GM12878 (cell line): Measurements from ENCODE around the gene GGACT.

ENCODE experiments used
- CHD2 ChIP-seq: IDR thresholded peaks from 2 replicates; pipeline ENCODE4 v1.6.1; 2011; ENCODE audit warnings: low read depth, low read length, improper control_type of control experiment, borderline replicate concordance
- CTCF ChIP-seq, 3 experiments: IDR thresholded peaks in 2 of 3; conservative IDR thresholded peaks in 1 of 3; 2 replicates each; pipeline ENCODE4 v1.5.1; 2011; ENCODE audit warnings: low read depth in 3 of 3, low read length in 3 of 3, mild to moderate bottlenecking in 3 of 3, control low read depth in 2 of 3, moderate library complexity in 2 of 3, inconsistent platforms in 1 of 3, mixed read lengths in 1 of 3; ENCODE audit not compliant: control insufficient read depth in 2 of 3, insufficient read depth in 1 of 3; ENCODE audit errors: extremely low read depth in 1 of 3
- EZH2 ChIP-seq: IDR thresholded peaks from 2 replicates; pipeline ENCODE4 v1.6.1; 2012; ENCODE audit warnings: low read depth, mild to moderate bottlenecking, control low read depth, inconsistent platforms, low read length, borderline replicate concordance; ENCODE audit not compliant: control insufficient read depth
- FOXK2 ChIP-seq: fragments of 450-650 bp; IDR thresholded peaks from 2 replicates; pipeline ENCODE4 v1.6.1; 2017; ENCODE audit warnings: mild to moderate bottlenecking, moderate library complexity
- POLR2A ChIP-seq: IDR thresholded peaks from 2 replicates; pipeline ENCODE4 v1.6.1; 2011; ENCODE audit warnings: low read depth, mild to moderate bottlenecking, low read length
- POLR2AphosphoS5 ChIP-seq: IDR thresholded peaks from 2 replicates; pipeline ENCODE4 v1.6.1; 2011; ENCODE audit warnings: mild to moderate bottlenecking, low read length, inconsistent platforms
- REST ChIP-seq: IDR thresholded peaks from 2 replicates; pipeline ENCODE4 v1.6.1; 2012; ENCODE audit warnings: mild to moderate bottlenecking, low read depth, low read length
- SMARCA5 ChIP-seq: fragments of 450-650 bp; IDR thresholded peaks from 2 replicates; pipeline ENCODE4 v1.6.1; 2017; ENCODE audit warnings: mild to moderate bottlenecking
- SP1 ChIP-seq: IDR thresholded peaks from one replicate; pipeline ENCODE4 v1.6.1; 2011; ENCODE audit warnings: low read depth, low read length
- ZBTB33 ChIP-seq: fragments of 450-650 bp; IDR thresholded peaks from 2 replicates; pipeline ENCODE4 v1.6.1; 2017; ENCODE audit warnings: mild to moderate bottlenecking

GRCh38 chr13:100517728-100518127 lies 70.9 kb downstream of the GGACT start:
- no peak for TF ChIP-seq CTCF (IDR thresholded peaks at IDR 0.05 in 2 of 3, conservative IDR thresholded peaks at IDR 0.05 in 1 of 3; ENCODE audit: control insufficient read depth in 2 of 3, extremely low read depth in 1 of 3, insufficient read depth in 1 of 3, low read depth in 3 of 3, low read length in 3 of 3)
- no peak for TF ChIP-seq FOXK2
- TF ChIP-seq CHD2, result no peak
- TF ChIP-seq POLR2A, result no peak
- TF ChIP-seq SMARCA5, result no peak
- no peak for TF ChIP-seq EZH2
- TF ChIP-seq ZBTB33, result no peak
- no peak for TF ChIP-seq REST
- no peak for TF ChIP-seq POLR2AphosphoS5
- no peak for TF ChIP-seq SP1
